Mesothelial cell of epicardium (in vitro differentiated cells): Measurements from ENCODE around the gene DYRK4. TPM values are rescaled to one million over a fixed set of nuclear protein-coding genes. Genes with fewer than 3 reads are reported as not detected.
"Not testable (repeated sequence)": the region's sequence is repeated elsewhere in the genome, so short reads cannot be mapped to it uniquely, and the experiment has no call there.

Source experiments
- DNase-seq, 2 experiments: peaks; one replicate each; pipeline ENCODE4 v3.0.0; 2021; ENCODE audit warnings: low spot score in 2 of 2; ENCODE audit not compliant: unreplicated experiment in 2 of 2
- H3K27ac Mint-ChIP-seq: 2 replicates; pipeline ENCODE4 v1.8.0; 2021; ENCODE audit warnings: mixed read lengths
- H3K27me3 Mint-ChIP-seq: 2 replicates; pipeline ENCODE4 v1.8.0; 2021; ENCODE audit warnings: low read depth, mixed read lengths
- H3K36me3 Mint-ChIP-seq: 2 replicates; pipeline ENCODE4 v1.8.0; 2021; ENCODE audit warnings: mixed read lengths
- H3K4me1 Mint-ChIP-seq: 2 replicates; pipeline ENCODE4 v1.8.0; 2021; ENCODE audit warnings: mixed read lengths
- H3K4me3 Mint-ChIP-seq: 2 replicates; pipeline ENCODE4 v1.8.0; 2021; ENCODE audit warnings: mild to moderate bottlenecking, moderate library complexity, mixed read lengths
- H3K9me3 Mint-ChIP-seq: 2 replicates; pipeline ENCODE4 v1.8.0; 2021; ENCODE audit warnings: mixed read lengths
- total RNA-seq: library from RNA; stranded (reverse); gene quantifications from 3 replicates; pipeline ENCODE4 v1.2.1, GENCODE V29; 2021
- TF ChIP-seq, protein P1 (sequence below): fragments of 200-600 bp; sonication (generic); IDR thresholded peaks from one replicate; pipeline ENCODE4 v1.5.0; 2021; ENCODE audit warnings: antibody characterized with exemption; ENCODE audit not compliant: unreplicated experiment

Gene DYRK4, protein sequence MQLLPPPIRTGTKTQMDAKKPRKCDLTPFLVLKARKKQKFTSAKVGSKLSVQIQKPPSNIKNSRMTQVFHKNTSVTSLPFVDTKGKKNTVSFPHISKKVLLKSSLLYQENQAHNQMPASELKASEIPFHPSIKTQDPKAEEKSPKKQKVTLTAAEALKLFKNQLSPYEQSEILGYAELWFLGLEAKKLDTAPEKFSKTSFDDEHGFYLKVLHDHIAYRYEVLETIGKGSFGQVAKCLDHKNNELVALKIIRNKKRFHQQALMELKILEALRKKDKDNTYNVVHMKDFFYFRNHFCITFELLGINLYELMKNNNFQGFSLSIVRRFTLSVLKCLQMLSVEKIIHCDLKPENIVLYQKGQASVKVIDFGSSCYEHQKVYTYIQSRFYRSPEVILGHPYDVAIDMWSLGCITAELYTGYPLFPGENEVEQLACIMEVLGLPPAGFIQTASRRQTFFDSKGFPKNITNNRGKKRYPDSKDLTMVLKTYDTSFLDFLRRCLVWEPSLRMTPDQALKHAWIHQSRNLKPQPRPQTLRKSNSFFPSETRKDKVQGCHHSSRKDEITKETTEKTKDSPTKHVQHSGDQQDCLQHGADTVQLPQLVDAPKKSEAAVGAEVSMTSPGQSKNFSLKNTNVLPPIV
- total RNA-seq: 34.8 to 39.9 TPM (median 39.7 TPM) in 3 replicates

DNA sequence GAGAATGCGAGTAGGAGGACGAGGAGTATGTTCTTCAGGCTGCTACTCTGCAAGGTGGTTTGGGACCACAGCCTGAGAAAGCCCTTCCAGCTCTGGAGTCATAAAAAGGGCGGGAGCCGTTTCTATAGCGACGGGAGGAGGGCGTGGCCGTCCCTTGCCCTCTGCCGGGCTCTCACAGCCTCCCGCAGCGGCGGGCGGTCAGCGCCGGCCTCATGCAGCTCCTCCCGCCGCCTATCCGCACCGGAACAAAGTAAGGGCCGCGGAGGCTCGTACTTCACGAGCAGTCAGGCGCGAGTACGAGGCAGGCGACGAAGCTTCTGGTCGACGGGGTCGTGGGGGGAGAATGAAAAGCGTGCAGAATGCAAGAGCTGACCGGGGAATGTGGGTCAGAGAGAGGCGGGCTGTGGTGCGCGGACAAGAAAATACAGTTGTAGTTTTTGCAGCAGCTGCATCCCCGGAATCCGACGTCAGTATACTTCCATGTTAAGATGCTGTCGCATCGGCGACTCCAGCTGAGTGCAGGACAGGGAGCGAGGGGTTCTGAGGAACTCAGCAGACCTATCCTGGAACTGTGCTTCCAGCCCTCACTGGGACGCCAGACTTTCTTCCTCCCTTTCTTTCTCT, at the start of gene DYRK4:
Gene DYRK4 (plus strand): TSS at position 175 of the 624 bp plus-strand sequence. CDS start 38 bp downstream, at position 213.
- Mint-ChIP-seq H3K4me1 (peaks cover 9% of the 10 kb centered on the region), H3K27ac (no peak within 1 kb of the TSS), H3K9me3 (no peaks in the 10 kb centered on the region), H3K4me3 (peak within 1 kb of the TSS; percentile 70), H3K36me3 (no peaks in the 10 kb centered on the region), H3K27me3 (peaks cover 42% of the 10 kb centered on the region)
- DNase-seq: peak; percentile 44 to 68
- TF ChIP-seq, protein P1, sequence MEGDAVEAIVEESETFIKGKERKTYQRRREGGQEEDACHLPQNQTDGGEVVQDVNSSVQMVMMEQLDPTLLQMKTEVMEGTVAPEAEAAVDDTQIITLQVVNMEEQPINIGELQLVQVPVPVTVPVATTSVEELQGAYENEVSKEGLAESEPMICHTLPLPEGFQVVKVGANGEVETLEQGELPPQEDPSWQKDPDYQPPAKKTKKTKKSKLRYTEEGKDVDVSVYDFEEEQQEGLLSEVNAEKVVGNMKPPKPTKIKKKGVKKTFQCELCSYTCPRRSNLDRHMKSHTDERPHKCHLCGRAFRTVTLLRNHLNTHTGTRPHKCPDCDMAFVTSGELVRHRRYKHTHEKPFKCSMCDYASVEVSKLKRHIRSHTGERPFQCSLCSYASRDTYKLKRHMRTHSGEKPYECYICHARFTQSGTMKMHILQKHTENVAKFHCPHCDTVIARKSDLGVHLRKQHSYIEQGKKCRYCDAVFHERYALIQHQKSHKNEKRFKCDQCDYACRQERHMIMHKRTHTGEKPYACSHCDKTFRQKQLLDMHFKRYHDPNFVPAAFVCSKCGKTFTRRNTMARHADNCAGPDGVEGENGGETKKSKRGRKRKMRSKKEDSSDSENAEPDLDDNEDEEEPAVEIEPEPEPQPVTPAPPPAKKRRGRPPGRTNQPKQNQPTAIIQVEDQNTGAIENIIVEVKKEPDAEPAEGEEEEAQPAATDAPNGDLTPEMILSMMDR: no peak

DNA sequence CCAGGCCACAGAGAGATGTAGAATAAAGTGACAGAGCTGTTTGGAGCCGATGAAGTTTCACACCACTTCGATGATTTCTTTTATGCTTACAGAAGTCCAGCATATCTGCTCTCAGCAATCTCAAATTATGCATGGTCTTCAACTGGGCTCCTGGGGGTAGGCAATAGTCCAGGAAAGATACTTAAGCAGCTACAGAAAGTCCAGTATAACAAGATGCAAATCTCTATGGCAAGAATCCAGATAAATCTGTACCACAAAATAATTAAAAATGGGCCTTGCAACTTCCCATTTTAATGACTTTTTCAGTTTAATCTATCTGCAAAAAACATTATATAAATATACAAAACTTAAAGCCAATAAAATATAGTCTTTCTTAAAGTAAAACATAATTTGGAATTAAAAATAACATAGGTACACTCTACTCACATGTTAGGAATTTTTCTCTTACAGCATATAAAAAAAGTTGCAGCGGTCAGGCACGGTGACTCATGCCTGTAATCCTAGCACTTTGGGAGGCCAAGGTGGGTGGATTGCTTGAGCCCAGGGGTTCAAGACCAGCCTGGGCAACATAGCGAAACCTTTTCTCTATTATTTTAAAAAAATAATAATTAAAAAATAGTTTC, 43.8 kb upstream of the DYRK4 start:
- DNase-seq: no peak
- no peak overlapping the region for H3K4me3 Mint-ChIP-seq

DNA sequence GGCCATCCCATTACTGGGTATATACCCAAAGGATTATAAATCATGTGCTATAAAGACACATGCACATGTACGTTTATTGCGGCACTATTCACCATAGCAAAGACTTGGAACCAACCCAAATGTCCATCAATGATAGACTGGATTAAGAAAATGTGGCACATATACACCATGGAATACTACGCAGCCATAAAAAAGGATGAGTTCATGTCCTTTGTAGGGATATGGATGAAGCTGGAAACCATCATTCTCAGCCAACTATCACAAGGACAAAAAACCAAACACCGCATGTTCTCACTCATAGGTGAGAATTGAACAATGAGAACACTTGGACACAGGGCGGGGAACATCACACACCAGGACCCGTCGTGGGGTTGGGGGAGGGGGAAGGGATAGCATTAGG, 38.6 kb upstream of the DYRK4 start:
- peaks cover 31% of the 10 kb centered on the region for H3K36me3 Mint-ChIP-seq
- H3K27me3 Mint-ChIP-seq, H3K9me3 Mint-ChIP-seq, H3K4me1 Mint-ChIP-seq, DNase-seq, H3K27ac Mint-ChIP-seq, H3K4me3 Mint-ChIP-seq: not testable (repeated sequence)

More for the DNA sequence above, 43.8 kb upstream of the DYRK4 start:
- Mint-ChIP-seq H3K4me1 (no peaks in the 10 kb centered on the region), H3K36me3 (peaks cover 42% of the 10 kb centered on the region), H3K9me3 (peaks cover 5% of the 10 kb centered on the region), H3K27ac (no peak overlapping the region), H3K27me3 (no peaks in the 10 kb centered on the region)
- TF ChIP-seq, protein P1: no peak

DNA sequence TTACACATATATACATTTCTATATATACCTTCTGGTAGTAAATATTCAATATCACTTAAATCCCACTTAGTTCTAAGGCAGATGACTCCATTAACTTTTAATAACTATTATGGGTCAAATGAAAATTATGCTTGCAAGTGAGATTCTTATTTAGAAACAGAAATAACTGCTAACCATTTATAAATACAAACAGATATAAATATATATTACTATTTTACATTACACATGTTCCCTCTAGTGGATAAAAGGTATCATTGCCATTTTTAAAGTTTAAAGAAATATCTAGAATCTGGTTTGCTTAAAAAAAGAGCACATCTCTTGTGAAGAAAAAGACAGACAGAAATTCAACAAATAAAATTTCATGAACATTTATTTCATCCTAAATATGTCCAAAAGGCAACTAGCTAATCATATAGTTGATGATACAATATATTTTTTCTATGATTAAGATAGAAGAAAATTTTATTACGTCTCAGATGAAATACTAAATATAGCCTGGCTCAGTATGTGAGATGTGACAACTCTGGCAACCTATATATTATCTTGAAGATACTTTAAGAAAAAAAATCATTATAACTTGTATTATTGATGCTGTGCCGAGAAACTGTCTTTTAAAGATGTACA, 35.0 kb upstream of the DYRK4 start:
- no peak overlapping the region for H3K4me3 Mint-ChIP-seq
- H3K36me3 Mint-ChIP-seq: peaks cover 19% of the 10 kb centered on the region
- no peaks in the 10 kb centered on the region for H3K9me3 Mint-ChIP-seq
- DNase-seq: no peak
- H3K4me1 Mint-ChIP-seq: no peaks in the 10 kb centered on the region
- TF ChIP-seq, protein P1: peak; percentile 83
- no peak overlapping the region for H3K27ac Mint-ChIP-seq
- no peaks in the 10 kb centered on the region for H3K27me3 Mint-ChIP-seq

DNA sequence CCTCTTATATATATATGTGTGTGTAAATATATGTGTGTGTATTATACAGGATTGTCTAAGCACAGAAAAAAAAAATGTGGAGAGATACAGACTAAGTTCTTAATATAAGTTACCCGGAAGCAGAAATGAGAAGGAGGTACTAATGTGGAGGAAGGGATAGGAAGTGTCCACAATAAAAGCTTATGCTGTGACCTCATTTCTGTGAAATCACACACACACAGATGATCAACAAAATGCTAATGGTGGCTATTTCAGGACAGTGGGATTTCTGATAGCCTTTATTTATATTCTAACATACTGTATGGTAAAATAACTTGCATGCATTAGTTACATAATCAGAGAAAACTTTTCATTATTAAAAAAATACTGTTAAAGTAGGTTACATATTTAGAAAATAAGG, 31.8 kb upstream of the DYRK4 start:
- TF ChIP-seq, protein P1: no peak
- Mint-ChIP-seq H3K36me3 (peaks cover 2% of the 10 kb centered on the region), H3K4me1 (no peaks in the 10 kb centered on the region), H3K27me3 (no peaks in the 10 kb centered on the region), H3K4me3 (no peak overlapping the region), H3K9me3 (no peaks in the 10 kb centered on the region), H3K27ac (peak overlapping the region; percentile 8)
- DNase-seq: no peak
